PC-9 (cell line): ENCODE results near the gene ARMC9. TPM values are rescaled to one million over a fixed set of nuclear protein-coding genes. Genes with fewer than 3 reads are reported as not detected.
"Not testable (repeated sequence)": the region's sequence is repeated elsewhere in the genome, so short reads cannot be mapped to it uniquely, and the experiment has no call there.

Source experiments
- BruUV-seq: library from RNA; stranded (reverse); fragments of 400-500 nt; replicated peaks from 2 replicates; lab custom pipeline; 2021; lab: Mats Ljungman, UMichigan
- CTCF ChIA-PET: fragments of 300-600 bp; sonication (Branson Sonifier 250); formaldehyde crosslinking; loops from one replicate; lab custom pipeline; 2022; ENCODE audit warnings: antibody characterized with exemption; lab: Charles Lee
- POLR2A ChIA-PET: fragments of 300-600 bp; sonication (Branson Sonifier 250); formaldehyde crosslinking; loops from one replicate; lab custom pipeline; 2022; ENCODE audit warnings: antibody characterized with exemption; ENCODE audit not compliant: unreplicated experiment; lab: Charles Lee
- DNase-seq, 2 experiments: peaks; one replicate each; pipeline versions ENCODE4 v3.0.0 to v3.0.0-alpha.2; 2015 to 2022; ENCODE audit warnings: mixed read lengths in 1 of 2
- H2AFZ ChIP-seq: fragments of 200-600 bp; sonication (generic); 2 replicates; pipeline ENCODE4 v1.8.1; 2017; ENCODE audit warnings: antibody characterized with exemption
- H3F3A ChIP-seq: fragments of 200-600 bp; sonication (generic); 2 replicates; pipeline ENCODE4 v1.8.1; 2017; ENCODE audit warnings: antibody characterized with exemption, mild to moderate bottlenecking, low read depth; ENCODE audit not compliant: insufficient read depth
- H3K27ac ChIP-seq: fragments of 200-600 bp; sonication (generic); 2 replicates; pipeline ENCODE4 v1.6.1; 2016; ENCODE audit warnings: mixed run types
- H3K27me3 ChIP-seq: fragments of 200-600 bp; sonication (generic); 2 replicates; pipeline ENCODE4 v1.6.1; 2016; ENCODE audit warnings: low read depth, mixed run types; ENCODE audit not compliant: insufficient read depth
- H3K36me3 ChIP-seq: fragments of 200-600 bp; sonication (generic); 2 replicates; pipeline ENCODE4 v1.6.1; 2016; ENCODE audit warnings: low read depth, mixed run types
- H3K4me1 ChIP-seq: fragments of 200-600 bp; sonication (generic); replicated peaks from 2 replicates; pipeline ENCODE4 v1.6.1; 2016; ENCODE audit warnings: mixed run types; ENCODE audit not compliant: insufficient read depth
- H3K4me2 ChIP-seq: fragments of 200-600 bp; sonication (generic); 2 replicates; pipeline ENCODE4 v1.6.1; 2017; ENCODE audit warnings: mixed run types
- H3K4me3 ChIP-seq: fragments of 200-600 bp; sonication (generic); 2 replicates; pipeline ENCODE4 v1.6.1; 2016; ENCODE audit warnings: mixed run types
- H3K79me2 ChIP-seq: fragments of 200-600 bp; sonication (generic); 2 replicates; pipeline ENCODE4 v1.6.1; 2017; ENCODE audit warnings: low read depth, mixed run types
- H3K9me2 ChIP-seq: fragments of 200-600 bp; sonication (generic); 2 replicates; pipeline ENCODE4 v1.8.1; 2017; ENCODE audit warnings: mild to moderate bottlenecking; ENCODE audit not compliant: insufficient read depth
- H3K9me3 ChIP-seq: fragments of 200-600 bp; sonication (generic); 2 replicates; pipeline ENCODE4 v1.8.1; 2016; ENCODE audit warnings: low read depth; ENCODE audit not compliant: insufficient read depth
- H4K20me1 ChIP-seq: fragments of 200-600 bp; sonication (generic); 2 replicates; pipeline ENCODE4 v1.8.1; 2017; ENCODE audit not compliant: insufficient read depth
- EZH2 ChIP-seq: fragments of 200-600 bp; sonication (generic); IDR thresholded peaks from 2 replicates; pipeline ENCODE4 v1.8.0; 2017; ENCODE audit warnings: antibody characterized with exemption, low read depth
- intact Hi-C: fragments of 100-400 bp; cut with micrococcal nuclease; formaldehyde crosslinking; loops from one replicate; pipeline ENCODE4 v1.10.0; 2022; ENCODE audit not compliant: unreplicated experiment
- total RNA-seq: library from RNA; stranded (reverse); gene quantifications from 2 replicates; pipeline ENCODE4 v1.2.3, GENCODE V29; 2021
- TF ChIP-seq, protein P1 (sequence below): fragments of 200-600 bp; sonication (generic); conservative IDR thresholded peaks from 2 replicates; pipeline ENCODE4 v1.6.1; 2017; ENCODE audit warnings: mixed run types, antibody characterized with exemption, mild to moderate bottlenecking, moderate library complexity

Gene ARMC9
- total RNA-seq, 1 experiment from 2014 or later = 23.4 TPM

DNA sequence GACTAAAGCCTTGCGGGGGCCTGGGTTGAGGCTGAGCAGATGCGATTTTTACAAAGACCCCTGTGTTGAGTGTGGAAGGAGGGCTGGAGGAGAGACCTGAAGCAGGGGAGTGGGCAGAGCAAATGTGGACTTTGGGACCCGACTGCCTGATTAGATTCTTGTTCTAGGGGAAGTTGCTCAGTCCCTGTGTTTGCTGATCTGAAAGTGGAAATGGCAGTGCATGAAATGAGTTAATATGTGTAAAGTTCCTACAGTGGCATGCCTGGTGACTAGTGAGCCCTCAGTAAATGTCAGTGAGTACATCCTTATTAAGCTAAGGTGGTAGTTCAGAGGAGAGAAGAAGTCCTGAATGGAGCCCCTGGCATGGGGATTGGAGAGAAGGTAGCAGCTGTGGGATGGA is 52.3 kb downstream of the ARMC9 start:
- intact Hi-C loops = no loop called here
- BruUV-seq = no TSS peak
- no peaks in the 10 kb centered on the region for H3K27me3 ChIP-seq
- no peak overlapping the region for H3K4me3 ChIP-seq
- H2AFZ ChIP-seq = no peak overlapping the region
- no peaks in the 10 kb centered on the region for H3K9me2 ChIP-seq
- H3K4me1 ChIP-seq = peaks cover 7% of the 10 kb centered on the region
- H3K9me3 ChIP-seq = no peaks in the 10 kb centered on the region
- H3F3A ChIP-seq = 0 out of 2 replicates have a peak, but pooled peaks cover 2% of the 10 kb centered on the region
- DNase-seq = no peak
- H3K4me2 ChIP-seq = no peak overlapping the region
- H3K36me3 ChIP-seq = no peaks in the 10 kb centered on the region
- no peaks in the 10 kb centered on the region for H4K20me1 ChIP-seq
- H3K79me2 ChIP-seq = no peaks in the 10 kb centered on the region
- CTCF ChIA-PET = no interaction called here
- no peak overlapping the region for H3K27ac ChIP-seq
- POLR2A ChIA-PET = interaction anchor here (0.5 kb wide), 1 partner anchor 168 kb away, joined by 5 read pairs; no protein-coding TSS in a partner anchor
- TF ChIP-seq, protein P1, sequence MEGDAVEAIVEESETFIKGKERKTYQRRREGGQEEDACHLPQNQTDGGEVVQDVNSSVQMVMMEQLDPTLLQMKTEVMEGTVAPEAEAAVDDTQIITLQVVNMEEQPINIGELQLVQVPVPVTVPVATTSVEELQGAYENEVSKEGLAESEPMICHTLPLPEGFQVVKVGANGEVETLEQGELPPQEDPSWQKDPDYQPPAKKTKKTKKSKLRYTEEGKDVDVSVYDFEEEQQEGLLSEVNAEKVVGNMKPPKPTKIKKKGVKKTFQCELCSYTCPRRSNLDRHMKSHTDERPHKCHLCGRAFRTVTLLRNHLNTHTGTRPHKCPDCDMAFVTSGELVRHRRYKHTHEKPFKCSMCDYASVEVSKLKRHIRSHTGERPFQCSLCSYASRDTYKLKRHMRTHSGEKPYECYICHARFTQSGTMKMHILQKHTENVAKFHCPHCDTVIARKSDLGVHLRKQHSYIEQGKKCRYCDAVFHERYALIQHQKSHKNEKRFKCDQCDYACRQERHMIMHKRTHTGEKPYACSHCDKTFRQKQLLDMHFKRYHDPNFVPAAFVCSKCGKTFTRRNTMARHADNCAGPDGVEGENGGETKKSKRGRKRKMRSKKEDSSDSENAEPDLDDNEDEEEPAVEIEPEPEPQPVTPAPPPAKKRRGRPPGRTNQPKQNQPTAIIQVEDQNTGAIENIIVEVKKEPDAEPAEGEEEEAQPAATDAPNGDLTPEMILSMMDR = no peak
- TF ChIP-seq EZH2 = no peak

DNA sequence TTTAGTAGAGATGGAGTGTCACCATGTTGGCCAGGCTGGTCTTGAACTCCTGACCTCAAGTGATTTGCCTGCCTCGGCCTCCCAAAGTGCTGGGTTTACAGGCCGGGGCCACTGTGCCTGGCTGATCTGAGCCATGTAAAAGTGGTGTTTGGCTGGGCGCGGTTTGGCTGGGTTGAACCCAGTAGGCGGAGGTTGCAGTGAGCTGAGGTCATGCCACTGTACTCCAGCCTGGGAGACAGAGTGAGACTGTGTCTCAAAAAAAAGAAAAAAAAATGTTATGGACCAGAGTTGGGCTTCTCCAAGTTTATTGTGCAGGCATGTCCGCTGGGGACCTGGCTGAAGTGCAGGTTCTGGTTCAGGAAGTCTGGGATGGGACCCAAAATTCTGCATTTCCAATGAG is 54.9 kb downstream of the ARMC9 start:
- H3K79me2 ChIP-seq, H3K27ac ChIP-seq, H2AFZ ChIP-seq, H3F3A ChIP-seq, POLR2A ChIA-PET, DNase-seq, H3K4me2 ChIP-seq, CTCF ChIA-PET, H3K36me3 ChIP-seq, H3K4me3 ChIP-seq, H3K9me3 ChIP-seq, H3K4me1 ChIP-seq, H3K9me2 ChIP-seq, H3K27me3 ChIP-seq, intact Hi-C loops, BruUV-seq, H4K20me1 ChIP-seq: not testable (repeated sequence)

DNA sequence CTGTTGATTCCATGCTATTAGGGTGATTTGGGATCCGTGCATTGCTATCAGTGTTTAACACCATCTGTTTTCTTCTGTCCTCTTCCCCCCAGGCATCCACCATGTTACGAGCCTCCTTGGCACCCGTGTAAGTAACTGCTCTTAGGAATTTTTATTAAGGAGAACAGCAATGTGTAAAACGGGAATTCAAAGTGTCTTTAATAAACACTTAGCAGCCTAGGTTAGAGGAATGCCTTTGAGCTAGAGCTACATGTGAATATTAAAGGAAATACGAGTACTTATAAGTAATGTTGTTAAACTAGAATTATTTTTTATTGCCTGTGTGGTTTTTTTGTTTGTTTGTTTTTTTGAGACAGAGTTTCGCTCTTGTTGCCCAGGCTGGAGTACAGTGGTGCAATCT is 58.1 kb downstream of the ARMC9 start:
- TF ChIP-seq, protein P1 = no peak
- TF ChIP-seq EZH2 = no peak
- DNase-seq = no peak
- no peak overlapping the region for H3K27ac ChIP-seq
- no TSS peak for BruUV-seq
- no peaks in the 10 kb centered on the region for H3K4me1 ChIP-seq
- no peaks in the 10 kb centered on the region for H3K9me3 ChIP-seq
- H4K20me1 ChIP-seq = no peaks in the 10 kb centered on the region
- no peaks in the 10 kb centered on the region for H3K27me3 ChIP-seq
- ChIA-PET POLR2A (interaction anchor here (0.7 kb wide), 1 partner anchor 40 kb away, joined by 7 read pairs; no protein-coding TSS in a partner anchor), CTCF (no interaction called here)
- H3K4me2 ChIP-seq = no peak overlapping the region
- H3K36me3 ChIP-seq = no peaks in the 10 kb centered on the region
- no peaks in the 10 kb centered on the region for H3K79me2 ChIP-seq
- intact Hi-C loops = no loop called here
- no peaks in the 10 kb centered on the region for H3K9me2 ChIP-seq
- no peak overlapping the region for H2AFZ ChIP-seq
- no peak overlapping the region for H3K4me3 ChIP-seq
- H3F3A ChIP-seq = no peaks in the 10 kb centered on the region

DNA sequence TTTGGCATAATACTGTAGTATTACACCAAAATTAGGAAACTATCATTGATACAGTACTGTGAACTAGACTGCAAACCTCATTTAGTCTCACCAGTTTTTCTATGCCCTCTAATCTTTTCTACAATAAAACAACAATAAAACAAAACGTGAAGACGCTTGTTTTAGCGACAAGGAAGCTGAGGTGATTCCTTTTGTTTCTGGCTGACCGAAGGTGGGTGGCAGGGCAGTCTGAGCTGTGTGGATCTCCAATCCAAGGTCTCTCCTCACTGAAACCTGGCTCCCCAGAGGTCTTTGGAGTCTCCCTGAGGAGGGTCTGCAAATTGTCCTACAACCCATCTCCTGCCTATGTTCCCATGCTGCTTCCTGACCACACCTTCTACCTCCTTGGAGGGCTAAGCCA is 59.3 kb downstream of the ARMC9 start:
- no peaks in the 10 kb centered on the region for H3K36me3 ChIP-seq
- ChIA-PET CTCF (no interaction called here), POLR2A (no interaction called here)
- H3K27me3 ChIP-seq = no peaks in the 10 kb centered on the region
- H4K20me1 ChIP-seq = no peaks in the 10 kb centered on the region
- H3K4me3 ChIP-seq = no peak overlapping the region
- no peaks in the 10 kb centered on the region for H3K9me2 ChIP-seq
- no peak overlapping the region for H3K4me2 ChIP-seq
- H2AFZ ChIP-seq = no peak overlapping the region
- no peaks in the 10 kb centered on the region for H3K79me2 ChIP-seq
- H3K27ac ChIP-seq = no peak overlapping the region
- no peaks in the 10 kb centered on the region for H3K9me3 ChIP-seq
- H3F3A ChIP-seq = no peaks in the 10 kb centered on the region
- TF ChIP-seq, protein P1 = no peak
- TF ChIP-seq EZH2 = no peak
- BruUV-seq = no TSS peak
- intact Hi-C loops = no loop called here
- no peak for DNase-seq
- H3K4me1 ChIP-seq = no peaks in the 10 kb centered on the region
